DMS79 (cell line): ENCODE measurements around the gene FAM240A.

ENCODE experiments used
- DNase-seq: peaks from one replicate; lab custom pipeline; 2025; lab: John Stamatoyannopoulos, UW

The FAM240A gene

GRCh38 chr3:46626039-46626438 lies 13.7 kb downstream of the FAM240A start:
- no peak for DNase-seq

- DNase-seq: no peak
Observed at GRCh38 chr3:46627078-46627477, 14.8 kb downstream of the FAM240A start.

GRCh38 chr3:46628901-46629369 lies 16.6 kb downstream of the FAM240A start:
- no peak for DNase-seq

- no peak for DNase-seq
Observed at GRCh38 chr3:46629551-46630517, 17.5 kb downstream of the FAM240A start.

GRCh38 chr3:46632792-46633191 lies 20.5 kb downstream of the FAM240A start:
- no peak for DNase-seq

GRCh38 chr3:46634856-46635255 lies 22.5 kb downstream of the FAM240A start:
- DNase-seq: no peak

- DNase-seq: no peak
Observed at GRCh38 chr3:46639221-46639620, 26.9 kb downstream of the FAM240A start.

GRCh38 chr3:46640927-46641326 lies 28.6 kb downstream of the FAM240A start:
- no peak for DNase-seq

- DNase-seq: no peak
Observed at GRCh38 chr3:46642971-46643370, 30.6 kb downstream of the FAM240A start.

GRCh38 chr3:46643701-46644100 lies 31.4 kb downstream of the FAM240A start:
- DNase-seq: no peak

GRCh38 chr3:46646700-46647099 lies 34.4 kb downstream of the FAM240A start:
- DNase-seq: no peak

- no peak for DNase-seq
Observed at GRCh38 chr3:46648096-46648495, 35.8 kb downstream of the FAM240A start.

GRCh38 chr3:46649436-46649835 lies 37.1 kb downstream of the FAM240A start:
- no peak for DNase-seq

GRCh38 chr3:46651084-46651483 lies 38.8 kb downstream of the FAM240A start:
- DNase-seq: no peak

GRCh38 chr3:46655271-46655670 lies 42.9 kb downstream of the FAM240A start:
- DNase-seq: no peak

- DNase-seq: no peak
Observed at GRCh38 chr3:46656778-46657556, 44.6 kb downstream of the FAM240A start.

GRCh38 chr3:46659285-46659684 lies 47.0 kb downstream of the FAM240A start:
- DNase-seq: no peak

GRCh38 chr3:46660003-46660402 lies 47.7 kb downstream of the FAM240A start:
- DNase-seq: no peak

- DNase-seq: no peak
Observed at GRCh38 chr3:46660543-46661523, 48.5 kb downstream of the FAM240A start.

GRCh38 chr3:46661776-46662766 lies 49.7 kb downstream of the FAM240A start:
- DNase-seq: no peak
